GM10266 (cell line): ENCODE data around the gene SETD4.

ENCODE experiments used
- DNase-seq: peaks from one replicate; pipeline ENCODE4 v3.0.0; 2012; ENCODE audit errors: extremely low spot score
- TF ChIP-seq, protein P1 (sequence below): IDR thresholded peaks from 2 replicates; pipeline ENCODE4 v1.5.1; 2012; ENCODE audit warnings: mild to moderate bottlenecking, low read depth; ENCODE audit not compliant: control insufficient read depth, insufficient read depth; ENCODE audit errors: missing control alignments

SETD4 gene

DNA sequence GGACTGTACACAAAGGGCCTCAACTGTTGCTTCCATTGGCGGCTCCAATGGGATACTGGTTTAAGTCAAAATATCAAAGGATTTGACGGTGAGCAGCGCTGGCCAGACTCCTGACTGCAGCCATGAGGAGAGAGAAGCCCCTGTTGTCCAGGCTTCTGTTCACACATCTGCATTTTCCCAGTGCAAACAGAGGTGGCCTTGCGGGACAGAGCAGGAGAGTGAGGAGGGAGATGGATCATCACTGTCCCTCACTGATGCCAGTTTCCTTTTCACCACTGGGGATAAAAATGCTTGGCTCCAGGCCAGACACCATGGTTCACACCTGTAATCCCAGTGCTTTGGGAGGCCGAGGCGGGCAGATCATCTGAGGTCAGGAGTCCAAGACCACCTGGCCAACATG is 69.2 kb downstream of the SETD4 start:
- TF ChIP-seq, protein P1, sequence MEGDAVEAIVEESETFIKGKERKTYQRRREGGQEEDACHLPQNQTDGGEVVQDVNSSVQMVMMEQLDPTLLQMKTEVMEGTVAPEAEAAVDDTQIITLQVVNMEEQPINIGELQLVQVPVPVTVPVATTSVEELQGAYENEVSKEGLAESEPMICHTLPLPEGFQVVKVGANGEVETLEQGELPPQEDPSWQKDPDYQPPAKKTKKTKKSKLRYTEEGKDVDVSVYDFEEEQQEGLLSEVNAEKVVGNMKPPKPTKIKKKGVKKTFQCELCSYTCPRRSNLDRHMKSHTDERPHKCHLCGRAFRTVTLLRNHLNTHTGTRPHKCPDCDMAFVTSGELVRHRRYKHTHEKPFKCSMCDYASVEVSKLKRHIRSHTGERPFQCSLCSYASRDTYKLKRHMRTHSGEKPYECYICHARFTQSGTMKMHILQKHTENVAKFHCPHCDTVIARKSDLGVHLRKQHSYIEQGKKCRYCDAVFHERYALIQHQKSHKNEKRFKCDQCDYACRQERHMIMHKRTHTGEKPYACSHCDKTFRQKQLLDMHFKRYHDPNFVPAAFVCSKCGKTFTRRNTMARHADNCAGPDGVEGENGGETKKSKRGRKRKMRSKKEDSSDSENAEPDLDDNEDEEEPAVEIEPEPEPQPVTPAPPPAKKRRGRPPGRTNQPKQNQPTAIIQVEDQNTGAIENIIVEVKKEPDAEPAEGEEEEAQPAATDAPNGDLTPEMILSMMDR: no peak
- no peak for DNase-seq

DNA sequence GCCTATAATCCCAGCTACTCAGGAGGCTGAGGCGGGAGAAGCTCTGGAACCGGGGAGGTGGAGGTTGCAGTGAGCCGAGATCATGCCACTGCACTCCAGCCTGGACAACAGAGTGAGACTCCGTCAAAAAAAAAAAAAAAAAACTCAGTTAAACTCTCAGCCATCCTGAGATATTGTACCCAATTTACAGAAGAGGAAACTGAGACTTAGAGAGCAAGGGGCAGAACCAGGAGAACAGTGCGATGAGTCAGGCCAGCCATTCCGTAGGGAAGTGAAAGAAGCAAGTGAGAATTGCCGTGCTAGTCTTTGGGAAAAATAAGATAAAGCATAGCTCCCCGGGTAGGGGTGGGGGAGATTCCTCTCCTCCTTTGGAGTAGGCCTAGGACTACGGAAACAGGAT is 69.7 kb downstream of the SETD4 start:
- TF ChIP-seq, protein P1: no peak
- DNase-seq: no peak

- no peak for DNase-seq
- TF ChIP-seq, protein P1: no peak
Measured at GRCh38 chr21:35989138-35989735, 71.1 kb downstream of the SETD4 start.

DNA sequence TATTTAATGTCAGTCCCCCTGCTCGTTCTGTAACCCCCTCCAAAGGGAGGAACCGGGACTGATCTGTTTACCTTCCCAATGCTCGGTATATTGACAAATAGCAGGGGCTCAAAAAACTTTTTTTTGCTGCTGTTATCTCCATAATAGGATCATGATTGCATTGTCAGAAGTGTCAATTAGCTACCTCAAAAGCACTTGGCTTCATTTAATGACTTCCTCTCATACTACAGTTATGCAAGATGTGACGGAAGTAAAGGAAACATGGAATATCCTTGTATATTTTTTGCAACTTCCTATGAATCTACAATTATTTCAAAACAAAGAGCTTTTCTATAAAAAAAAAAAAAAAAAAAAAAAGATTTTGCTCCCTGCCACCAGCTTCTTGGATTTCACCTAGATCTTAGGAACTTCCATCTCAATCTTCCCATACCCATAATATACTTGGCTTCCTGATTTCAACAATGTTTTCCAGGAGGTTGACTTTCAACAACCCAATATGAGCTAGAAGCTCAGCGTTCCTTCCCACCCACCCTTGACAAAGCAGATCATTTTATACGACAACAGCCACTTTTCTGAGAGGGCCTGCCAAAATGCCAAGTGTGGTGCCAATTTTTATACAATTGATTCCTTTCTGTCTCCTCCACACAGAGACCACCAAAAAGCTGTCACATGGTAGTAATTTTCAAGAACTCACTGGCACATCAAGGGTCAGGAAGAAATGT is 71.7 kb downstream of the SETD4 start:
- no peak for DNase-seq
- TF ChIP-seq, protein P1: no peak

GRCh38 chr21:35987475-35987874 is 72.9 kb downstream of the SETD4 start:
- TF ChIP-seq, protein P1: no peak
- no peak for DNase-seq

DNA sequence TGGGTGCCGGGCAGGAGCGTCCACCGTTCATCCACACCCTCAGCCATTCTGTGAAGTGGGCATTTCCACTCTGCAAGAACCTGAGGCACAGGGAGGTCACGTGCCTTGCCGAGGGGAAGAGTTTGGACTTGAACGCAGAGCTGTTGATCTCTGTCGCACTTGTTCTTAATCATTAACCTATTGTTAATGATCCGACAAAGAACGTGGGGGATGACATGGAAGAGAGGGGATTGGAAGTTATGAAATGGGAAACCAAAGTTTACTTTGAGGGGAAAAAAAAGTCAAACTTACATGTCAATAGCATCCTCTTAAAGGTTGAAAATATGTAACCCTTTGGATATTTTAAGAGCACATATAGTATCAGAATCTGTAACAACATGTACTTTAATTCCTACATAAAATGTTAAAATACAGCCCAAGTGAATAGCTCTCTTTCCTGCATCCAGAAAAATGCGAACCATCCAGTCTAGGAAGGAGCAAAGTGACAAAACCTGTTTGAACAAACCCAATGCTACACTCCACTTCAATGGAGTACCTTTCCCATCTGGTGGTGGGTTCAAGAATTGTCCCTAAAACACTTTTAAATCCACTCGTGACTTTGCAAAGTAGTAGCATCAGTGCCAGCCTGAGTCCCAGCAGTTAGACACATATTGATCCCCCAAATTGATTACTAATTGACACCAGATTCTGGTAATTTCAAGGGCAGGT is 75.5 kb downstream of the SETD4 start:
- DNase-seq: no peak
- TF ChIP-seq, protein P1: no peak
